IPS-18c (cell line): ENCODE measurements around the gene GALNT17.

Source experiments
- H3K4me3 ChIP-seq: 2 replicates; pipeline ENCODE4 v1.7.0; 2013; ENCODE audit warnings: low read depth, mild to moderate bottlenecking, low read length, moderate library complexity; ENCODE audit not compliant: insufficient read depth
- H3K9me3 ChIP-seq: one replicate; pipeline ENCODE4 v1.6.1; 2013; ENCODE audit warnings: mild to moderate bottlenecking, low read length, moderate library complexity; ENCODE audit not compliant: control insufficient read depth, insufficient read depth

GALNT17 gene

DNA sequence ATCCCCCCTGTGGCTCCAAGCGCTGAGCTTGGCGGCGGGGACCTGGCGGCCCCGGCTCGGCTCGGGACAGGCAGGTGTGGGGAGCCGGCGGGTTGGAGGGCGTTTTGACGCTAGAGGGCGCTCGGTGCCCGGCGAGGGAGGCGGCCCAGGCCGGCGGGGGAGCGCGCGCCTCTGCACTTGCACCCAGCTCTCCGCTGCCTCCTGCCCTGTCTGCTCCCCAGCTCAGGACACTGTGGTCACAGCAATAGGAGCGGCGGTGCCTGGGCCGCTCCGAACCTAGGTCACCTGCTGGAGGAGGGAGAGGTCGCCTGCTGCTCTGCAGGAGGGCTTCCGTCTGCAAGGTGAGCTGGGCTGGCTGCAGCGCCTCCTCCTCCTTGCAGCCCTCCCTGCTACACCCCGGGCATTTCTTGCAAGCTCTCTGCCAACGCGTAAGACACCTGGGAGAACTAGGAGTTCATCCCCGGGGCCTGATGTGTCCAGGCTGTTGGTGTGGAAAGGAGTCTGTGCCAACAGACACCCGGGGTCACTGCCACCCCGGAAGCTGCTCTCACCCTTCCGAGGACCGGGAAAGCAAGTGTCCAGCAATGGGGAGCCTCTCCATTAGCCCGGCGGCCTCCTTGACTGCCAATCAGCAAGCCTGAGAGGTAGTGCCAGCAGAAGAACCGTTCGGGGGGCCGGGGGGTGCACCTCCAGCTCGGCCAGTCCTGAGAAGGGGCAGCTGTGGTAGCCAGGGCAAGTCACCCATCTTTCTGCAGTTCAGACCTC lies 620.4 kb downstream of the GALNT17 start:
- peaks cover 5% of the 10 kb centered on the region for H3K9me3 ChIP-seq
- peak overlapping the region; percentile 55; the same call in 1 of the 2 replicates for H3K4me3 ChIP-seq

GRCh38 chr7:71753236-71753635 lies 621.3 kb downstream of the GALNT17 start:
- no peak overlapping the region for H3K4me3 ChIP-seq
- H3K9me3 ChIP-seq, result peaks cover 5% of the 10 kb centered on the region

DNA sequence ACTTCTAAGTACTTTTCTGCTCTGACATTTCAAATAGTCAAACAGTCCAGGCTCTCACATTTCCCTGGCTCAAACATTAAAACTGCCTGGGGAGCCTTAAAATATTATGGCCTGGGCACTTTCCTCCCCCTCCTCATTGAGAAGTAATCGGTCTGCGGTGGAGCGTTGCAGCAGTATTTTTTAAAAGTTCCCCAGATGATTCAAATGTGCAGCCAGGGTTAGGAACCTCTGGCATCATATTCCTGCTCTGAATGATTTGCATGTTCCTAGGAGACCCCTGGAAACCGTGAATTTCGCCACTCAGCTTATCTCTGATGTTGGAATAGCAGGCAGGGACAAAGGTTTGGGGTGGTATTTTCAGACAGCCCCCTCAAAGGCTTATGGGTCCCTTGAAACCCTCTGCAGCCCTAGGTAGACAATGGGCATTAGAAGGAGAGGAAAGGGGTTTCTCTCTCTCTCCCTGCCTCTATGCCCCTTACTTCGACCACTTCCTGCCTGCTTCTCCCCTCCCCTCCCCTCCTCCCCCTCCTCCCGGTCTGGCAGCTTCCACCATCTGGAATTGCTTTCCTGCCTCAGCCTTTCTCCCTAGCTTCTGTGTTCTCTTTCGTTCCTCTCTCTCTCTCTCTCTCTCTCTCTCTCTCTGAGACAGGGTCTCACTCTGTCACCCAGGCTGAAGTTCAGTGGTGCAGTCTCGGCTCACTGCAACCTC lies 622.2 kb downstream of the GALNT17 start:
- Histone ChIP-seq H3K4me3 (no peak overlapping the region), H3K9me3 (peaks cover 1% of the 10 kb centered on the region)

- H3K9me3 ChIP-seq, result no peaks in the 10 kb centered on the region
- H3K4me3 ChIP-seq, result no peak overlapping the region
These were observed 622.9 kb downstream of the GALNT17 start for GRCh38 chr7:71754828-71755227.

DNA sequence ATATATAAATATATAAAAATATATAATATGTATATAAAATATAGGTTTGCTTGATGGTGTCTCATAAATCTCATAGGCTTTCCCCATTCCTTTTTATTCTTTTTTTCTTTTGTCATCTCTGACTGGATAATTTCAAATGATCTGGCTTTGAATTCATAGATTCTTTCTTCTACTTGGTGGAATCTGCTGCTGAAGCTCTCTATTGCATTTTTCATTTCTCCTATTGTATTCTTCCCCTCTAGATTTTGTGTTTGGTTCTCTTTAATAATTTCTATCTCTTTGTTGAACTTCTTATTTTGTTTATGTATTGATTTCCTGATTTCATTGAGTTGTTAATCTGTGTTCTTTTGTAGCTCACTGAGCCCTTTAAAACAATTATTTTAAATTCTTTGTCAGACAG lies 629.4 kb downstream of the GALNT17 start:
- H3K4me3 ChIP-seq, result no peak overlapping the region
- no peaks in the 10 kb centered on the region for H3K9me3 ChIP-seq
